GM18519 (cell line): ENCODE measurements around the gene MYO7A.

Experiments
- ATAC-seq: cut with Tn5 transposase; IDR thresholded peaks from one replicate; pipeline ENCODE4 v1.9.1; 2021; ENCODE audit warnings: mild to moderate bottlenecking, moderate library complexity; ENCODE audit not compliant: unreplicated experiment, low FRiP score

MYO7A gene

DNA sequence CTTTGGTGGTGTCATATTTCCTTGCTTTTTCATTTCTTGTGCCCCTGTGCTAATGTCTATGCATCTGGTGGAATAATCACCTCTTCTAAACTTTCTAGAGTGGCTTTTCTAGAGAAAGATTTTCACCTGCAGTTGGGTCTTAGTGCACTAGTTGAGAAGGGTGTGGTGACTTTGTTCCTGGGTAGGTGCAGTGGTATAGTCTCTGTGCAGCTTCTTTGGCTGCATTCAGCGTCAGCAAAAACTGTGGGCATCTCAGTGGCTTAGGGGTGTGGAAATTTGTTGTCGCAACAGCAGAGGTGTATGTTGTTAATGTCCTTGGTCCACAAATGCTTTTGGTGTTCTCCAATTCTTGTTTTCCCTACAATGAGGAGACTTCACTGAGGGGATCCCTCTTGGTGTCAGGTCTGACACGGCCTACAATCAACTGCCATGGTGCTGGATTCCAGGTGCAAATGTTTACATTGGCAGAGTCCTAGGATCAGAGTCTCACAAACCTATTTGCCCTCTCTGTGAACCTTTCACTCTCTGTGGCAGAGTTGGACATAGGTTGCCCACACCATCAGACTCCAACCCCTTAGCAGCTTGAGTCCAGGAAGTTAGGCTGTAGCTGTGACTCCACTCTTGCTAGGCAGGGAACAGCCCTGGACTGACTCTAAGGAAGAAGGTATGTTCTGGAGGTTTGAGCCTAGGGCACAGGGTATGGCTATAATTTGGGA is 124.7 kb downstream of the MYO7A start:
- ATAC-seq = no peak

DNA sequence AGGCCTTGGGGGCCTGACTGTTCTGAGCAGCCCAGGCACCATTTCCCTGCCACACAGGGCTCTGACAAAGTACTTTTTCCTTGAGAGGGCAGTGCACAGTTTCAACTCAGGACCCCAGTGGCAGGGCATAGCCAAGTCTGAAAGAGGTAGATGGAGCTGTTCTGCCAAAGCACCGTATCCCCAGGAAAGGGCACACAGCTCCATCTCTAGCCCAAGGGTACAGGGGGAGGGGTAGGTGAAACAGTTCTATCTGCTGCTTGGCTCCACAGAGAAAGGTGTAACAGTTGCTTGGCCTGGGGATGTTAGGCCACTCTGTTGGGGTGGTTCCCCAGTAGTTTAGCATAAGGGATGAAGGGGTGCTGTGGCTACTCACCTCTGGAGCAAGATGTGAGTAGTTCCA is 125.6 kb downstream of the MYO7A start:
- ATAC-seq = no peak

DNA sequence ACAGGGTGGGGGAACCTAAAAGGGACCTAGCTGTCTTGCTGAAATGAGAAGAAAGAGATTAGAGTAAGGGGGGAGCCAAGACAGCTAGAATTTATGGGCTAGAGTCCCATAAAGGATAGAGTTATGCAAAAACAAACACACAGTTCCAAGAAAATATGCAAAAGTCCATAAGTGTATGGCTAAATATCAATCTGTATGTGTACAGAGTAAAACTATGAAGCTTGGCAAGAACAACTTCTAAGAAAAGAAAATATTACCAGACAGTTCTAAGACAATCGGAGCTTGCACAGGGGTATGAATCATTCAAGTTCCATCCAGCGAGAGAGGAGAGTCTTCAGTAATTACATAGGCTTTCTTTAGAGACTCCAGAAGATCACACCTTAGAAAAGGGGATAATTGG is 131.6 kb downstream of the MYO7A start:
- ATAC-seq = no peak

DNA sequence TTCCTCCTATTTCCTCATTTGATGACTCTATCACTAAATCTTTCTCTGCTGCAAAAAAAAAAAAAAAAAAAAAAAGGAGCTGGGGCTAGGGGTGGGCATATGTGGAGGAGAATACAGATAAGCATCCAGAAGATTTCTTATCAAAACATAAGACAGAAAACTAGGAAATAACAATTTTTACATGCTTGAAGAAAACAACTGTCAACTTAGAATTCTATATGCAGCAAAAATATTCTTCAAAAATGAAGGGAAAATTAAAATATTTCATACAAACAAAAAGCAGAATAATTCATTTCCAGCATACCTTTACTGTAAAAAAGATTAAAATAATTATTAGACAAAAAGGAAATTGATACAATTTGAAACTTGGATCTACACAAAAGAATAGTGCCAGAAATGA is 134.8 kb downstream of the MYO7A start:
- ATAC-seq = no peak
